BE2C (cell line): ENCODE measurements around the gene SMARCD3.

Experiments
- DNase-seq: peaks from one replicate; pipeline ENCODE4 v3.0.0-alpha.2; 2020
- H3K27me3 ChIP-seq: fragments of 250-450 bp; sonication (Bioruptor Pico); 2 replicates; pipeline ENCODE4 v1.5.1; 2020; ENCODE audit warnings: mild to moderate bottlenecking
- H3K36me3 ChIP-seq: fragments of 250-450 bp; sonication (Bioruptor Pico); 2 replicates; pipeline ENCODE4 v1.5.1; 2020; ENCODE audit warnings: mild to moderate bottlenecking
- H3K4me1 ChIP-seq: fragments of 250-450 bp; sonication (Bioruptor Pico); 2 replicates; pipeline ENCODE4 v1.5.1; 2020
- H3K4me3 ChIP-seq: 2 replicates; pipeline ENCODE4 v1.5.1; 2011; ENCODE audit warnings: low read depth, low read length
- H3K9me3 ChIP-seq: fragments of 250-450 bp; sonication (Bioruptor Pico); 2 replicates; pipeline ENCODE4 v1.5.1; 2020
- CTCF ChIP-seq: IDR thresholded peaks from 2 replicates; pipeline ENCODE4 v1.5.1; 2012; ENCODE audit warnings: mild to moderate bottlenecking, low read depth, low read length

SMARCD3 gene

GRCh38 chr7:151274936-151275812 is 26.7 kb upstream of the SMARCD3 start:
- no peak overlapping the region for H3K4me3 ChIP-seq

GRCh38 chr7:151274396-151274795 is 25.9 kb upstream of the SMARCD3 start:
- no peak for DNase-seq
- Histone ChIP-seq H3K9me3 (no peaks in the 10 kb centered on the region), H3K36me3 (no peaks in the 10 kb centered on the region), H3K4me1 (peaks cover 5% of the 10 kb centered on the region), H3K27me3 (peaks cover 3% of the 10 kb centered on the region; the same call in 1 of the 2 replicates), H3K4me3 (no peak overlapping the region)
- TF ChIP-seq CTCF: no peak

More at GRCh38 chr7:151274936-151275812, 26.7 kb upstream of the SMARCD3 start:
- H3K4me1 ChIP-seq: peaks cover 5% of the 10 kb centered on the region
- TF ChIP-seq CTCF: no peak
- H3K36me3 ChIP-seq: no peaks in the 10 kb centered on the region
- H3K9me3 ChIP-seq: no peaks in the 10 kb centered on the region
- peaks cover 3% of the 10 kb centered on the region; the same call in 1 of the 2 replicates for H3K27me3 ChIP-seq
- DNase-seq: no peak

DNA sequence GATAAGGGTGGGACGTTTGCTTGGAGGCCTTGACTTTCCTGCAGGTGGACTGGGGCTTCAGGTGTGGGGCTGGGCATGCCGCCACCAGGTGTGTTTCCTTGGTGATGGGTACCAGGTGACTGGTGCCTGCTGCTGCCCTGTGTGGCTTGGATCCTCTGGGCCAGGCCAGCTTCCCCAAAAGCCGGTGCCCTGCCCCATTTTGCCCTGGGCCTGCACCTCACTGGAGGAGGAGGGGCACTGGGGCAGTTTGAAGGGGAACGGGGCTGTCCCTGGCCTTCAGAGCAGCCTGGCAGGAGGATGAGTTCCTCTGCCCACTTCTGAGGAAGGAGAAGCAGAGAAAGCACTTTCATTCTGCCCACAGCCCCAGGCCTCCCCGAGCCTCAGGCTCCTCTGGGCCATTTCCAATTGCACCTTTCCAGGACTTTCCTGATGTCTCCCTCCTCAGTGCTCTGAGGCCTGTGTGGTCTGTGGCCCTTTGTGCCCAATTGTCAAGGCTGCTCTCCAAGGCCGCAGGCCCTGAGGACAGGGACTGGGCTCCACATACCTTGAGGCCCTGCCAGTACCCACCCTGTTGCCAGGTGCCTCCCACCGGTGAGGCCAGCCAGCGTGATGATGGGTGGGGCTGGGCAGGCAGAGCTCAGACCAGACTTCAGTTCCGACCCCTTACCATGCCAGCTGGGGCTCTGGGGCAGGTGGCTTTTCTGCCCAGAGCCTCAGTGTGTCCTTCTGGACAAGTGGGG is 25.3 kb upstream of the SMARCD3 start:
- no peaks in the 10 kb centered on the region for H3K36me3 ChIP-seq
- DNase-seq: no peak
- H3K4me1 ChIP-seq: peaks cover 5% of the 10 kb centered on the region
- H3K27me3 ChIP-seq: peaks cover 3% of the 10 kb centered on the region; the same call in 1 of the 2 replicates
- H3K9me3 ChIP-seq: no peaks in the 10 kb centered on the region
- TF ChIP-seq CTCF: no peak
- H3K4me3 ChIP-seq: no peak overlapping the region

DNA sequence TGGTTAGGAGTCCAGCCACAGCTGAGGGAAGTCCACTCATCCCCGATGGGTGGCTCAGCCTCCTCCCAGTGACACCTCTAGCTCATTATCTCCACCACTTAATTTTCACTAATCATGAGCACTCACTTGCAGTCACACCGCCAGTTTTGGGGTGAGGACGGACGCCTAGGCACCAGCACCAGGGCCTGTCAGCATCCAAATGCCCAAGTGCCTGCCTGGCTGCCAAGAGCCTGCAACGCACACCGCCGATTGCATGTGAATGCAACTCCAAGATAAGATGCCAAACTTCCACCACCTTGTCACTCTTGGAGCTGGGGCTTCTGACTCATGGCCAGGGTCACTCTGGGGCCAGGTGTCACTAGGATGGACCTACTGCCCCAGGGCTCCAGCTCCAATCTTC is 24.4 kb upstream of the SMARCD3 start:
- TF ChIP-seq CTCF: no peak
- no peak for DNase-seq
- Histone ChIP-seq H3K27me3 (peaks cover 3% of the 10 kb centered on the region; the same call in 1 of the 2 replicates), H3K9me3 (no peaks in the 10 kb centered on the region; the same call in 1 of the 2 replicates), H3K4me1 (peaks cover 5% of the 10 kb centered on the region), H3K36me3 (no peaks in the 10 kb centered on the region), H3K4me3 (no peak overlapping the region)

GRCh38 chr7:151272405-151272804 is 23.9 kb upstream of the SMARCD3 start:
- DNase-seq: no peak
- TF ChIP-seq CTCF: no peak

More at GRCh38 chr7:151272405-151272804, 23.9 kb upstream of the SMARCD3 start:
- Histone ChIP-seq H3K4me1 (peaks cover 5% of the 10 kb centered on the region), H3K4me3 (no peak overlapping the region), H3K27me3 (peaks cover 3% of the 10 kb centered on the region; the same call in 1 of the 2 replicates), H3K9me3 (no peaks in the 10 kb centered on the region; the same call in 1 of the 2 replicates), H3K36me3 (no peaks in the 10 kb centered on the region)
